GDM1 (cell line): ENCODE results near the gene PER1.

Source experiments
- DNase-seq: peaks from one replicate; lab custom pipeline; 2025; lab: John Stamatoyannopoulos, UW

The PER1 gene, protein sequence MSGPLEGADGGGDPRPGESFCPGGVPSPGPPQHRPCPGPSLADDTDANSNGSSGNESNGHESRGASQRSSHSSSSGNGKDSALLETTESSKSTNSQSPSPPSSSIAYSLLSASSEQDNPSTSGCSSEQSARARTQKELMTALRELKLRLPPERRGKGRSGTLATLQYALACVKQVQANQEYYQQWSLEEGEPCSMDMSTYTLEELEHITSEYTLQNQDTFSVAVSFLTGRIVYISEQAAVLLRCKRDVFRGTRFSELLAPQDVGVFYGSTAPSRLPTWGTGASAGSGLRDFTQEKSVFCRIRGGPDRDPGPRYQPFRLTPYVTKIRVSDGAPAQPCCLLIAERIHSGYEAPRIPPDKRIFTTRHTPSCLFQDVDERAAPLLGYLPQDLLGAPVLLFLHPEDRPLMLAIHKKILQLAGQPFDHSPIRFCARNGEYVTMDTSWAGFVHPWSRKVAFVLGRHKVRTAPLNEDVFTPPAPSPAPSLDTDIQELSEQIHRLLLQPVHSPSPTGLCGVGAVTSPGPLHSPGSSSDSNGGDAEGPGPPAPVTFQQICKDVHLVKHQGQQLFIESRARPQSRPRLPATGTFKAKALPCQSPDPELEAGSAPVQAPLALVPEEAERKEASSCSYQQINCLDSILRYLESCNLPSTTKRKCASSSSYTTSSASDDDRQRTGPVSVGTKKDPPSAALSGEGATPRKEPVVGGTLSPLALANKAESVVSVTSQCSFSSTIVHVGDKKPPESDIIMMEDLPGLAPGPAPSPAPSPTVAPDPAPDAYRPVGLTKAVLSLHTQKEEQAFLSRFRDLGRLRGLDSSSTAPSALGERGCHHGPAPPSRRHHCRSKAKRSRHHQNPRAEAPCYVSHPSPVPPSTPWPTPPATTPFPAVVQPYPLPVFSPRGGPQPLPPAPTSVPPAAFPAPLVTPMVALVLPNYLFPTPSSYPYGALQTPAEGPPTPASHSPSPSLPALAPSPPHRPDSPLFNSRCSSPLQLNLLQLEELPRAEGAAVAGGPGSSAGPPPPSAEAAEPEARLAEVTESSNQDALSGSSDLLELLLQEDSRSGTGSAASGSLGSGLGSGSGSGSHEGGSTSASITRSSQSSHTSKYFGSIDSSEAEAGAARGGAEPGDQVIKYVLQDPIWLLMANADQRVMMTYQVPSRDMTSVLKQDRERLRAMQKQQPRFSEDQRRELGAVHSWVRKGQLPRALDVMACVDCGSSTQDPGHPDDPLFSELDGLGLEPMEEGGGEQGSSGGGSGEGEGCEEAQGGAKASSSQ (N-terminal part only)

DNA sequence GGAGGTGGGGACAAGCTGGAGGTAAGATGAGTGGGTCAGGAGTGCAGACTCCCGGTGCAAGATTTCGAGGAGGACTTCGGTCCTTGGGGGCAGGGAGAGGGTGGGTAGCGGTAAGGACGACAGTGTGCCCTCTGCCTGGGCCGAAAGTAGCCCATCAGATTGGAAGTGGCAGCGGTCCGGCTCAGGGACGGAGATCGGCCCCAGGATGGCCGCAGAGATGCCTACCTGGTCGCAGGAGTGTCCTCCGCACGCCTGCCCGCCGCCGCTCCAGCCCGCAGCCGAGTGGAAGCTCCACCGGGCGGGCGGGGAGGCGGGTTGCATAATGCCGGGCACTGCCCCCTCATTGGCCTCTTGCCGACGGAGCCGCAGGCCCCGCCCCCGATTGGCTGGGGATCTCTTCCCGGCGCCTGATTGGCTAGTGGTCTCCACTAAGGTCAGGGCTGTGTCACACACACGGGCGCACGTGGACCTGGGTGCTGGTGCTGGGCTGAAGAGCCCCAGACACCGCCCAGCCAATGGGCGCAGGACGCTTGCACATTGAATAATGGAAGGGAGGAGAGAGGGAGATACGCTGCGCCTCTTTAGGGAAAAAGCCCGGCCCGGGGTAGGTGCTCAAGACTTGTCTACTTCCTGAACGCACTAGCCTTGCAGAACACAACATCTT is at the start of gene PER1:
TSS of gene PER1 (minus strand) at position 293 of the 664 bp plus-strand sequence. CDS start 1,698 bp downstream, outside the sequence.
- peak; percentile 87 for DNase-seq

DNA sequence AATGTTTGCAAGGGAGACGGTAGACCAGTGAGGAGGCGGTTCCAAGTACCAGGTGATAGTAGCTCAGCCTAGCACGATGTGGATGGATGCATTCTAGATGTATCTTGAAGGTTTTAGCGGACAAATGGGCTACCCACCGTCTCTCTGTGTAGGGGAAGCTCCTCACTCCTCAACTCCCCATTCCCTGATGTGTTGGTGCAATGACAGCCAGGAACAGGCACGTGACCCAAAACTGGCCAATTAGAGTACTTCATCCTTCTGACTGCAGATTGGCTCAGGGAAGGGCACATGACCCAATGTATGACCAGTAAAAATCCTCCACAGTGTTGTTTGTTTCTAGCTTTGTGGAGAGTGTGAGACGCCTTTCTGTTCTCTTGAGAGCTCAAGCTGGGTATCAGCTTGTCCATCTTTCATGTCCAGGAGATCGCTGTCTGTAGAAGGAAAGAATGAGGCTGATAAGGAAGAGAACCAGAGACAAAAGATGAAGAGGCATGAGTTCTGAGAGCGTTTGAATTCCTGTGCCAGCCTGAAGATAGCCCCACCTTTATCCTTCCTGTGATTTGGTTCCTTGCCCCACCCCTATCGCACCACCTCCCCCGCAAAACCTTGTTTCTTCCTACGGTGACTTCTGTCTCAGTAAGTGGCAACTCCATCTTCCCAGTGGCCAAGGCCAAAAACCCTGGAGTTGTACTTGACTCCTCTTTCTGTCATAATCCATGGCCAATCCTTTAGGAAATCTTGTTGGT is 40.0 kb upstream of the PER1 start:
- peak; percentile 87 for DNase-seq

DNA sequence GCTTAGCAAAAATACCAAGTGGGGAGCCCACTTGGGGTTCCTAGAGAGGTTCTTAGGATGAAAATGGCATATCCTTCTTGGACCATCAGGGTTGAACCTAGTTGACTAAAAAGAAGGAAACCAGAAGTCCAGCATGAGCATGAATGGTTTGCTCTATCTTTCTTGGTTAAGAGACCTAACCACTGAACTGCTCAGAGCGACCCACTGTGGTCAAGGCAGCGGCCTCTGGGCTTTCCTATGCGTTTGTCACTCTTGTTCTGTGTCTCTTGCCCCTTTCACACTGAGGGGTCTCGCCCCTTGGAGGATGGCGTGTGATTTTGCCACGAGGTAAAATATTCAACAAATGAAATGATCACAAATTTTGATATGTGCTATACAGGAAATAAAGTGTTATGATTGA is 38.3 kb upstream of the PER1 start:
- DNase-seq = no peak

DNA sequence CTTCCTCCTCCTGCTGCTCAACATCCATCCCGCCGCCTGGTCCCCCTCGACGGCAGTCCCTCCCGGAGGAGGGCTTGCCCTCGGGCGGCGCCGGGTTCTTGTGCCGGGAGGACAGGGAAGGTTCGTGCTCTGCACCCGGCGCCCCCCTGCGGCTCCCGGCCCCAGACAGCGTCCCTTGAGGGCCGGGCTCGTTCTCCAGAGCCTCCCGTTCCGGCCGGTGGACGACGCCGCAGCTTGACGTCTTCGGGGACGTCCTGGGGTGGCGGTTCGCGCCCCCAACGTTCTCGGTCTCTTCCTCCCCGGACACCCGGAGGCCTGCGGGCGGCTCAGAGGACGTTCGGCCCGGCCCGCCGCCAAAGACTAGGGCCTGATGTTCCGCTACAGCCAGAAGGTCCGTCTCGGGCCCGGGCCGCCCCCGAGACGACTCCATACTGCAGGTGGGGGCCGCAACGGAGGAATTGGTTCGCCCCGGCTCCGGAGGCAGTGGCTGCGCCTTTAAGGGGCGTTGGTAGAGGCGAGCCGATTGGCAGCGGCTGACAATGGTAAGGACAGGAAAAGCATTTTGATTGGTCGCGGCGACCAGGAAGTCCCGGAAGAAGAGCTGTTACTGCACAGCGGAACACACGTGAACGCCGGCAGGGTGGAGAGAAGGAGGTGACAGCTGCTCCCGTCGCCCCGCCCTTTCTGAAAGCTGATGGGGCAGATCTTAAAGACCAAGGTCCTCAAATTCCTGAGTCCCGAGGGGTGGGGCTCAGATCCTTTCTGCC is 37.7 kb upstream of the PER1 start, which contains the start of gene BORCS6:
TSS of gene BORCS6 (minus strand) at position 470 of the 767 bp plus-strand sequence. CDS start at position 430, 40 bp downstream.
- peak; percentile 97 for DNase-seq

DNA sequence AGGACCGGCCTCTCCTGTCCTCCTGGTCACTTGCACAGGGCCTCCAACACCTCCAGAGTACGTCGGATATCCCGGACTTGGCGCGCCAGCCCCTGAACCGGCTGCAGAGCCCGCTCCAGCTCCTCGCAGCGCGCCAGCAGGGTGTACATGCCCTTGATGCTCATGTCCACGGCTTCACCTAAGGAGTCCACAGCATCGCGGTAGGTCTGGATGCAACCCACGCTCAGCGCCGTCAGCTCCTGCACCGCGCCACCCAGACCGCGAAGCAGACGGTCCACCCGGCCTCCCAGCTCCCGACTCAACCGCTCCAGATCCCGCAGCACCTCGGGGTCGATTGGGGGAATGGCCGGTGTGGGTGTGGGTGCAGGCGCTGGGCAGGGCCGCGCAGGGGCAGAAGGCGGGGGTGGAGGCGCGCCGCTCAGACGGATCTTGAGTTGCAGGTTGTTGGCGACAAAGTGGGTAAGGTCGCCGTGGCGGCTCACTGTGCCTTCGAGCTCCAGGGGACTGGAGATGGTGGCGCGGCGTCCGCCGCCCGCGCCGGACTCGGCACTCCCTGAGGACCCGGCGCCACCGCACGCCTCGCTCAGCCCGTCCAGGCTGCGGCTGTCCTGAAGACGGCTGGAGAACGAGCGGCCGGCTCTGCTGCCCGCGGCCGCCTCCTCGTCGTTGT is 37.0 kb upstream of the PER1 start:
- DNase-seq = no peak

DNA sequence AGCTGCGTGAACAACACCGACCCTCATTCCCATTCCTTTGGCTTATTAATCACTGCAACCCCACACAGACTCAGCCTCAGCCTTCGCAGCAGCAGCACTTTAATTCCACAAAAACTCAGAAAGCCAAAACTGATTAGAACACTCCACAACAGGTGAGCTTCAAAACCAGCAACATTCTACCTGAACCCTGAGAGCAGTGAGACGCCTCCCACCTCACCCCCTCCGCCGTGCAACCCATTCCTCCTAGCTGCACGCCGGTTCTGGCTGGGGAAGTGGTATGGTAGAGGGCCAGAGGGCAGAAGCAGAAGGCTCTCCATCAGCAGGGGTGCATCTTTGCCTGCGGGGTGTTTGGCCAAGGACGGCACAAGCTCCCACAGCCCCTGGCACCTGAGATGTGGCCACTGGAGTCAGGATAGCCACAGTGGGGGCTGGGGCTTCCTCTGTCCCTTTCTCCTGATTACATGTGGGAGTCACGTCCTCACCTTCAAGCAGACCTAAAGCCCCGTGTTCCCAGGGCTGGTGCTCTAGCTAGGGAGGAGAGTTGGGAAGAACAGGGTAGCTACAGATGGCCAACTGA is 36.1 kb upstream of the PER1 start:
- DNase-seq = peak; percentile 1

DNA sequence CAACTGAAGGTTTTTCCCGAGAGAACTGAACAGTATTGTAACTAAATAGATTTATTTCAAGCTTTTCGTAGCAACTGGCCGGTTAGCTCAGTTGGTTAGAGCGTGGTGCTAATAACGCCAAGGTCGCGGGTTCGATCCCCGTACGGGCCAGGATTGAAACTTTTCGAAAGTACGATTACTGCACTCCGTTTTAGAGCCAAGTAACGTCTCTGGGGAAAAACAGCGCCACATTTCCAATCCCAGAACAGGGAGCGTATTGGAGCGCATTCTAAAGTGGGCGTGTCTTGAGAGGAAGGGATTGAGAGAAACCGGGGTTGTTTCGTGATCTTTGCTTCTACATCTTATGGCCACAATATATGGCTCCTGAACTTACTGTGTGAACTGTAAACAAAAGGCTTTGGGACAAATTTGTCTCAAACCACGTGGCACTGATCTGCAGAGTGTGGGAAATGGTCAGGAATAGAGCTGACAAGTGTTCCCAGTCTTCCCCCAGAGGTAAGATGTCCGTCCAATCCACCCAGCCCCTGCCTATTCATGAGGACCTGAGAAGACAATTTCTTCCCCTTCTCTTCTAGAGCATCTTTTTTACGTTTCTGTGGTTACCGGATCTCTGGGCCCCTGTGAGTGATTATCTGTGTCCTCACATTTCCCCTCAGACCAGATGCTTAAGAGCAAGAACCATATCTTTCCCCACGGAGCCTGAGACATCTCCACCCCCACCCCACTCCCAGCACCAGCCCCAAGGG is 35.5 kb upstream of the PER1 start:
- DNase-seq = peak; percentile 90

DNA sequence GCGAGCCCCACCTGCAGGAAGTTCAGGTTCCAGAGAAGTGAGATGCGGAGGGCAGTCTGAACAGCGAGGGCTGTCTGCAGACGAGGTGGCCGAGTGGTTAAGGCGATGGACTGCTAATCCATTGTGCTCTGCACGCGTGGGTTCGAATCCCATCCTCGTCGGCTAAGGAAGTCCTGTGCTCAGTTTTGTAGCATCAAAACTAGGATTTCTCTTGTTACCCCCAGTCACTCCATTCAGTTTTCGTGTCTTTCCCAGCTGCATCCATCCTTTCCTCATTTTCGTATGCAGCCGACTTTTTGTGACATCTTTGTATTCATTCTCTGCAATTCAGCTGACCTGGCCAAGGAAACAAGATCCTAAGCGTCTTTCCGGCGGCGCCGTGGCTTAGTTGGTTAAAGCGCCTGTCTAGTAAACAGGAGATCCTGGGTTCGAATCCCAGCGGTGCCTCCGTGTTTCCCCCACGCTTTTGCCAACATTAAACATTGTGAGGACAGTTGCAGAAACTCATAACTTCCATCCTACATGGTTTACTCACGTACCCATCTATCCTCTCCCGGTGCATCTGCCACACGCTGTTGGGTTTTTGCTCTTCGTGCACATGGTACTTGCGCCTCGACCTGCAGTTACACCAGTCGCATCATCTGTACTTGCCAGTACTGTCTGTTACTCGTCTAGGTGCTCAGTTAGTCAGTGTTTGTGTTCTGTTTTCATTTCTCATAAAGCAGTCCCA is 34.7 kb upstream of the PER1 start:
- peak; percentile 91 for DNase-seq

DNA sequence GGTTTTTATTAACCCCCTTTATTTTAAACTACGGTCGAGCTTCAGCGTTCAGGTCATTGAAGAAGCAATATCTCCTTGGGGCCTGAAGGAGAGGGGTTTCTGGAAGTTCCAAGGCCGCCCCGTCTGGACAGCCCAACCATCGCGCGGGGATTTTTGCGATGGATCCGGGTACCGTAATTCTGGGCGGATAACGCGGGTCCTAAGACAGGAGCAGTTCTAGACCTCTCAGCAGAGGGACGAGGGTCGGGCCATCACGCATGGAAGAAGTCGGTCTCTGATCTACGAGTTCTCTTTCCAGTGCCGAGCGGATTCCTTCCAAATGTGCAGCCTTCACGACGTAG is 34.2 kb upstream of the PER1 start:
- no peak for DNase-seq

DNA sequence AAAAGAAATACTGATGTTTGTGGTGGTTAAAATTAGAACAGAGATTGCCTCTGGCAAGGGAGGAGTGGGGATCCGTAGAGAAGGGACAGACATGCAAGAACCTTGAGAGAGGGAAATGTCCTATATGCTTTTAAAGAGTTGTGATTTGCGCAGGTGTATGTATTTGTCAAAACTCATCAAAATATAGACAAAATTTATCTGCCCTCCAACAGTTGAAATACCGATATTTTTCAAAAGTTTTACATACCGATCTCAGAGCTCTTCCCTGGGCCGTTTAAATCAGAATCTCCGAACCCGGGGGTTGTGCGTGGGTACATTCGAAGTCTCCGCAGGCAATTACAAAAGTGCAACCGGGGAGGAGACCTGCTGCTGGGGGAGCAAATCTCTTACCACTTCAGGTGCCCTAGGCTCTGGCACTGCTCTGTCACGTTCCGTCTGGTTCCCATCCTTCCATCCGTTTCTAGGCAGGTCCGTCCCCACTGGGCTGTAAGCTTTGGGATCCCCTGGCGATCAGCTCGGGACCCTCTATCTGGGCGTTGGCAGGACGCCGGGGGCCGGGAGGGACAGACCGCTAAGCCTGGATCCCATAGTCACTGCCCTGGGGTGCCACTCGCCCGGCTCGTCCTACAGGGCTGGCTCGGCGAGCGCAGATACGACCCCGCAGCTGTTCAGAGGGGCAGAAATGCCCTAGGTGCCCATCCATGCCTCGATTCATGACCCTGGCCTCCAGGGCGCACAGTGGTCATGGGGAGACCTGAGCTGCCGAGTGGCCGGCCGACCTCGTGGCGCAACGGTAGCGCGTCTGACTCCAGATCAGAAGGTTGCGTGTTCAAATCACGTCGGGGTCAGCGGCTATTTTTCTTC is 33.6 kb upstream of the PER1 start:
- peak; percentile 71 for DNase-seq

DNA sequence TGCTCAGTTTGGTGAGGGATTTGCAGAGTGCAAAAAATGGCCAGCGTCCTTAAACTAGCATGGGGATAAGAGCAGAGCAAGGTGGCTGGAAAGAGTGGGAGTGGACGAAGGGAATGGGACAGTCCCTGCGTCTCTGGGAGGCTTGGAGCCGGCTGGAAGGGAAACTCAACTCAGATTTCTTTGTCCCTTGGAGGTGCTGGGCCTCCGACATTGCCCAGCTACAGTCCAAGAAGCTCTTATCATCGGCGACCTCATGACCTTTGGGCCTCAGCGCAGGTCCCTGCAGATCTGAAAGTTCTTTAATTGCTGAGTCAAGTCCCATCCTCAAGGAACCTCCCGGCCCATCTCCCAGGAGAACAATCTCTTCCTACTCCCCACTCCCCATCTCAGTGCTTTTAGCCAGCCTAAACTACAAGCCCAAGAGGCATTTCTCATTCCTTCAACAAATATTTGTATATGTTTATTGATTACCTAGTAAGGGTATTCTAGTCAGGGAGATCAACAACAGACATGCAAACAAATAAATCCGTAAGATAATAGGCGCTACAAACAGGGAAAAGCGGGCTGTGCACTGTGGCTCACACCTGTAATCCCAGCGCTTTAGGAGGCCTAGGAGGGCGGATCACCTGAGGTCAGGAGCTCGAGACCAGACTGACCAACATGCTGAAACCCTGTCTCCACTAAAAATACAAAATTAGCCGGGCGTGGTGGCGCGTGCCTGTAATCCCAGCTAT is 25.0 kb upstream of the PER1 start:
- no peak for DNase-seq

DNA sequence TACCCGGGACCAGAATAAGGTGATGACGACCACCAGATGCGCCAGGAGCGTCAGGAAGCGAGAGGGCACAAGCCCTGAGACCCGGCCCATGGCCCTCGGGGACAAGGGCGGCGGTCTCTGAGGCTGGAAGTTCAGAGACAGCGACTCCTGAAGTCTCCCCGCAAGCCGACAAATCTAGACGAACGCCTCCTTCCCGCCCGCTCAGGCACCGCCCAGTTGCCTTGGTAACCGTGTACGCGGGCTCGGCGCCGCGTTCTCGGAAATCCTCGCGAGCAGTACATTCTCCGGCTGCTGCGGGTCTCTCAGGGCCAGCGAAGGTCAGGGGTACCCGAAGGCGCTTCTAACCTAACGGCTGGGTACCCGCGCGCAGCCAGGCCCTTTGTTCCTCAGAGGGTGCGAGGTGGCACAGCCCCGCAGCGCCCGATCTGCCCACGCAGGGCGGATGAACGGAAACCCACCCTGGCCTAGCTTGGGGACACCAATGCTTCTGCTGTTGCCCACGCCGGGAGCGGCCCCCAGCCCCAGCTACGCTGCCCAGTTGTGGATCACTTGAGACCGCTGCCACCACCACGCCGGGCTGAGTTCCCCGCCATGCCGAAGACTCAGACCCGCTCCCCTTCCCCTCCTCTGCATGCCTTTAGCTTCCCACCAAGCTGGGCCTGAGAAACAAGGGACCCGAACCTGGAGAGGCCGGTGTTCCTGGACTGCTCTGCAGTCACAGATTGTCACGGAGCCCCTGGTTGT is 24.2 kb upstream of the PER1 start, which contains the start of gene TMEM107:
TSS of gene TMEM107 (minus strand) at position 184 of the 744 bp plus-strand sequence. CDS start at position 90, 94 bp downstream.
- DNase-seq = peak; percentile 72

DNA sequence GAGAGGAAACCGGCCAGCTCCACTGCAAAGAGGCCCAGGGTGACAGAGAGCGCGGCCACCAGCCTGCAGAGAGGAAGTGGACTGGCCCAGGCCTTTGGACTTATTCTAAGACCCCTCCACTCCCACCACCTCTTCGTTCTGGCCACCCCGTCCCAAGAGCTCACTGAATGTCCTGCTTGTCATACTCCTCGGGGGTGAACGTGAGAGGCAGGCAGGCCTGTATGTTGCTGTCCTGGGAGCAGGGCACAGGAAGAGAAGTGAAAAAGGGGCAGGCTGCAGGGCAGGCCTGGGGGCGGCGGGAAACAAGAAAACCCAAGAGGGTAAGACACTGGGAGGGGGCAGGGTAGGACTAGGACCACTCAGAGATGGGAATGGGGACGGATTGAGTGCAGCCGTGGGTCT is 23.6 kb upstream of the PER1 start:
- DNase-seq = no peak

DNA sequence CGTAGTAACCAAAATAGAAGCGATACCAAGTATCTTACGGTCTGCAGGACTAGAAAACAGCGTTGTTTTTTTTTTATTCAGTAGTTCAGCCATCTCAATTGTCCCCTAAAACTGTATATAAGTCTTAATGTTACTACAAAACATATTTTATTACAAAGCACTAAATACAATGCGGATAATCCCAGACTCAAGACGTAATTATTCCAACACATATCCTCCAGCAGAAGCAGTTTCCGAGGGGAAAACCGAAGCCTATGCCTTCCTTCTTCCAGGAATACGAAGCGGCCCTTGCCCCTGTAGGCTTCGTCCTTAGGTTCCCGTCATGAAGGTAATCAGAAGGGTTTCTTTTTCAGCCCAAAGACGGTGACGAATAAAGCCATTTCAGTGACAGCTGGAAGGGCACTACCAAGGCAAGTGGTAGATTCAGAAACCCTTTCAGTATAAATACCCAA is 21.7 kb upstream of the PER1 start:
- DNase-seq = no peak
